ENCODE results near the gene KCNJ10.

Gene KCNJ10

GRCh38 chr1:159965263-159965662 is 104.7 kb downstream of the KCNJ10 start:
- no peak overlapping the region for H3K4me3 ChIP-seq (replicated peaks; ENCODE audit: insufficient read depth, low read length)
- no peak for DNase-seq (ENCODE audit: low read depth in 1 of 2, low spot score in 1 of 2)
- peaks cover 5% of the 10 kb centered on the region for H3K27me3 ChIP-seq (ENCODE audit: insufficient read depth, poor library complexity, severe bottlenecking)
- H3K27ac ChIP-seq (replicated peaks) = no peak overlapping the region
- TF ChIP-seq CTCF (IDR thresholded peaks at IDR 0.05; ENCODE audit: insufficient read depth, low read length) = no peak

GRCh38 chr1:159964144-159964543 is 105.8 kb downstream of the KCNJ10 start:
- TF ChIP-seq SPI1 (IDR thresholded peaks at IDR 0.05; ENCODE audit: borderline replicate concordance, low read depth) (no peak), GABPA (IDR thresholded peaks at IDR 0.05; ENCODE audit: low read depth) (no peak), CTCF (IDR thresholded peaks at IDR 0.05; ENCODE audit: insufficient read depth, low read length) (no peak), POLR2AphosphoS5 (IDR thresholded peaks at IDR 0.05; ENCODE audit: low read depth) (no peak)
- TF ChIP-seq, protein P1, sequence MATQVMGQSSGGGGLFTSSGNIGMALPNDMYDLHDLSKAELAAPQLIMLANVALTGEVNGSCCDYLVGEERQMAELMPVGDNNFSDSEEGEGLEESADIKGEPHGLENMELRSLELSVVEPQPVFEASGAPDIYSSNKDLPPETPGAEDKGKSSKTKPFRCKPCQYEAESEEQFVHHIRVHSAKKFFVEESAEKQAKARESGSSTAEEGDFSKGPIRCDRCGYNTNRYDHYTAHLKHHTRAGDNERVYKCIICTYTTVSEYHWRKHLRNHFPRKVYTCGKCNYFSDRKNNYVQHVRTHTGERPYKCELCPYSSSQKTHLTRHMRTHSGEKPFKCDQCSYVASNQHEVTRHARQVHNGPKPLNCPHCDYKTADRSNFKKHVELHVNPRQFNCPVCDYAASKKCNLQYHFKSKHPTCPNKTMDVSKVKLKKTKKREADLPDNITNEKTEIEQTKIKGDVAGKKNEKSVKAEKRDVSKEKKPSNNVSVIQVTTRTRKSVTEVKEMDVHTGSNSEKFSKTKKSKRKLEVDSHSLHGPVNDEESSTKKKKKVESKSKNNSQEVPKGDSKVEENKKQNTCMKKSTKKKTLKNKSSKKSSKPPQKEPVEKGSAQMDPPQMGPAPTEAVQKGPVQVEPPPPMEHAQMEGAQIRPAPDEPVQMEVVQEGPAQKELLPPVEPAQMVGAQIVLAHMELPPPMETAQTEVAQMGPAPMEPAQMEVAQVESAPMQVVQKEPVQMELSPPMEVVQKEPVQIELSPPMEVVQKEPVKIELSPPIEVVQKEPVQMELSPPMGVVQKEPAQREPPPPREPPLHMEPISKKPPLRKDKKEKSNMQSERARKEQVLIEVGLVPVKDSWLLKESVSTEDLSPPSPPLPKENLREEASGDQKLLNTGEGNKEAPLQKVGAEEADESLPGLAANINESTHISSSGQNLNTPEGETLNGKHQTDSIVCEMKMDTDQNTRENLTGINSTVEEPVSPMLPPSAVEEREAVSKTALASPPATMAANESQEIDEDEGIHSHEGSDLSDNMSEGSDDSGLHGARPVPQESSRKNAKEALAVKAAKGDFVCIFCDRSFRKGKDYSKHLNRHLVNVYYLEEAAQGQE (IDR thresholded peaks at IDR 0.05; ENCODE audit: insufficient replicate concordance, low read depth) = no peak
- no peak for DNase-seq (ENCODE audit: low read depth in 1 of 2, low spot score in 1 of 2)
- Histone ChIP-seq H3K27me3 (ENCODE audit: insufficient read depth, poor library complexity, severe bottlenecking) (peaks cover 3% of the 10 kb centered on the region), H3K4me3 (replicated peaks; ENCODE audit: insufficient read depth, low read length) (no peak overlapping the region), H3K27ac (replicated peaks) (no peak overlapping the region)

DNA sequence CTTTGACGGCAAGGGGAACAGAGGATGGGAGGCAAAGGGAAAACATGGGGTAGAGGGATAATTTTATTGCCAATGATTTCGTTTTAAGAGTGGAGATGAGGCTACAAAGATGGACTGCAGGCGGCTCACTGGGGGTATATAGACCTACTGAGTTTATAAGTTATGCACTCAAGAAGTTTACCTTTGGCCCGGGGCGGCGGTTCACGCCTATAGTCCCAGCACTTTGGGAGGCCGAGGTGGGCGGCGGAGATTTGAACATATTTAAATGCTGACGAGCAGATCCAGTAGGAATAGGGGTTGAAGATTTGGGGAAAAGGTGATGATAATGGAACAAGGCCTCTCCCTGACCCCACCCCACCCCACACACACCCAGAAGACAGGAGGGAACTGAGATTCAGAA is 107.8 kb downstream of the KCNJ10 start:
- no peak for DNase-seq (ENCODE audit: low read depth in 1 of 2, low spot score in 1 of 2)
- H3K27ac ChIP-seq (replicated peaks) = no peak overlapping the region
- H3K4me3 ChIP-seq (replicated peaks; ENCODE audit: insufficient read depth, low read length) = no peak overlapping the region
- no peak for TF ChIP-seq CTCF (IDR thresholded peaks at IDR 0.05; ENCODE audit: insufficient read depth, low read length)
- no peak for TF ChIP-seq POLR2AphosphoS5 (IDR thresholded peaks at IDR 0.05; ENCODE audit: low read depth)
- TF ChIP-seq, protein P1 (IDR thresholded peaks at IDR 0.05; ENCODE audit: insufficient replicate concordance, low read depth) = no peak
- no peak for TF ChIP-seq GABPA (IDR thresholded peaks at IDR 0.05; ENCODE audit: low read depth)
- TF ChIP-seq SPI1 (IDR thresholded peaks at IDR 0.05; ENCODE audit: borderline replicate concordance, low read depth) = no peak
- H3K27me3 ChIP-seq (ENCODE audit: insufficient read depth, poor library complexity, severe bottlenecking) = peaks cover 2% of the 10 kb centered on the region

DNA sequence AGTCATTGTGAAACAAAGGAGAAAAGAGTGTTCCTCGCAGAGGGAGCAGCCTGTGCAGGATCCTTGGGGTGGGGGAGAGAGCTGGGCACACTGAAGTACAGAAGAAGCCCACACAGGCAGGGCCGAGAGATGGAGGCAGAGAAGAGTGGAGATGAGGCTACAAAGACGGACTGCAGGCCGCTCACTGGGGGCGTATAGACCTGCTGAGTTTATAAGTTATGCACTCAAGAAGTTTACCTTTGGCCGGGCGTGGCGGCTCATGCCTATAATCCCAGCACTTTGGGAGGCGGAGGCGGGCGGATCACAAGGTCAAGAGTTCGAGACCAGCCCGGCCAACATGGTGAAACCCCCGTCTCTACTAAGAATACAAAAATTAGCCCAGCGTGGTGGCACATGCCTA is 108.3 kb downstream of the KCNJ10 start:
- no peak overlapping the region for H3K27ac ChIP-seq (replicated peaks)
- no peak for DNase-seq (ENCODE audit: low read depth in 1 of 2, low spot score in 1 of 2)
- TF ChIP-seq POLR2AphosphoS5 (IDR thresholded peaks at IDR 0.05; ENCODE audit: low read depth) (no peak), CTCF (IDR thresholded peaks at IDR 0.05; ENCODE audit: insufficient read depth, low read length) (no peak), GABPA (IDR thresholded peaks at IDR 0.05; ENCODE audit: low read depth) (no peak), SPI1 (IDR thresholded peaks at IDR 0.05; ENCODE audit: borderline replicate concordance, low read depth) (no peak)
- TF ChIP-seq, protein P1 (IDR thresholded peaks at IDR 0.05; ENCODE audit: insufficient replicate concordance, low read depth) = no peak
- H3K4me3 ChIP-seq (replicated peaks; ENCODE audit: insufficient read depth, low read length) = no peak overlapping the region
- H3K27me3 ChIP-seq (ENCODE audit: insufficient read depth, poor library complexity, severe bottlenecking) = peaks cover 2% of the 10 kb centered on the region
